ENCODE data around the gene R3HDM1.
"Not testable (repeated sequence)": the region's sequence is repeated elsewhere in the genome, so short reads cannot be mapped to it uniquely, and the experiment has no call there.

The R3HDM1 gene

GRCh38 chr2:135573620-135574019 is 42.3 kb downstream of the R3HDM1 start:
- DNase-seq = no peak

GRCh38 chr2:135581282-135581681 is 50.0 kb downstream of the R3HDM1 start:
- DNase-seq = no peak

- no peak for DNase-seq
Measured at GRCh38 chr2:135582383-135582782, 51.1 kb downstream of the R3HDM1 start.

GRCh38 chr2:135585586-135585985 is 54.3 kb downstream of the R3HDM1 start:
- DNase-seq = no peak

GRCh38 chr2:135586148-135586547 is 54.9 kb downstream of the R3HDM1 start:
- no peak for DNase-seq

- no peak for DNase-seq
Measured at GRCh38 chr2:135587958-135588357, 56.7 kb downstream of the R3HDM1 start.

- DNase-seq = no peak
Measured at GRCh38 chr2:135590619-135591260, 59.5 kb downstream of the R3HDM1 start.

GRCh38 chr2:135600915-135601314 is 69.6 kb downstream of the R3HDM1 start:
- DNase-seq = no peak

- DNase-seq = no peak
Measured at GRCh38 chr2:135603543-135603942, 72.3 kb downstream of the R3HDM1 start.

GRCh38 chr2:135607561-135607960 is 76.3 kb downstream of the R3HDM1 start:
- no peak for DNase-seq

GRCh38 chr2:135612319-135612718 is 81.0 kb downstream of the R3HDM1 start:
- no peak for DNase-seq

GRCh38 chr2:135615404-135615803 is 84.1 kb downstream of the R3HDM1 start:
- DNase-seq = no peak

GRCh38 chr2:135617501-135618015 is 86.3 kb downstream of the R3HDM1 start:
- no peak for DNase-seq

- no peak for DNase-seq
Measured at GRCh38 chr2:135620198-135620597, 88.9 kb downstream of the R3HDM1 start.

- DNase-seq = no peak
Measured at GRCh38 chr2:135629520-135629919, 98.2 kb downstream of the R3HDM1 start.

- not testable (repeated sequence) for DNase-seq
Measured at GRCh38 chr2:135630034-135630433, 98.8 kb downstream of the R3HDM1 start.

- no peak for DNase-seq
Measured at GRCh38 chr2:135630488-135630887, 99.2 kb downstream of the R3HDM1 start.

GRCh38 chr2:135633582-135633981 is 102.3 kb downstream of the R3HDM1 start:
- no peak for DNase-seq

GRCh38 chr2:135635212-135635835 is 104.0 kb downstream of the R3HDM1 start:
- no peak for DNase-seq

GRCh38 chr2:135636982-135637381 is 105.7 kb downstream of the R3HDM1 start:
- no peak for DNase-seq

- no peak for DNase-seq
Measured at GRCh38 chr2:135637456-135638087, 106.3 kb downstream of the R3HDM1 start.

- no peak for DNase-seq
Measured at GRCh38 chr2:135638825-135639224, 107.5 kb downstream of the R3HDM1 start.

GRCh38 chr2:135641156-135642068 is 110.1 kb downstream of the R3HDM1 start:
- no peak for DNase-seq
